ENCODE results near the gene JAKMIP1. TPM values are rescaled to one million over a fixed set of nuclear protein-coding genes. Genes with fewer than 3 reads are reported as not detected.

Gene JAKMIP1
- total and polyA plus RNA-seq, 2 of the 13 experiments (the other 11 are each of a cell fraction or from before 2014, with no cell fraction given): not detected

GRCh38 chr4:6241062-6241845 lies 40.9 kb upstream of the JAKMIP1 start:
- FAIRE-seq (no peak), ATAC-seq (no peak), DNase-seq (ENCODE audit: low spot score) (no peak)
- TF ChIP-seq ZSCAN12 (CRISPR knock-in tag; IDR thresholded peaks at IDR 0.05): no peak
- TF ChIP-seq ZNF747 (CRISPR knock-in tag; IDR thresholded peaks at IDR 0.05; ENCODE audit: borderline replicate concordance): no peak
- no peak for TF ChIP-seq U2AF2 (IDR thresholded peaks at IDR 0.05; ENCODE audit: low read depth, low read length)
- TF ChIP-seq ZNF589 (CRISPR knock-in tag; conservative IDR thresholded peaks at IDR 0.05): no peak
- TF ChIP-seq SOX6 (IDR thresholded peaks at IDR 0.05): no peak
- no peak for TF ChIP-seq SOX6 (CRISPR knock-in tag; IDR thresholded peaks at IDR 0.05)
- TF ChIP-seq ZFP91 (CRISPR knock-in tag; IDR thresholded peaks at IDR 0.05; ENCODE audit: borderline replicate concordance): no peak
- no peak for TF ChIP-seq HOXA9 (CRISPR knock-in tag; IDR thresholded peaks at IDR 0.05; ENCODE audit: borderline replicate concordance)
- TF ChIP-seq CHD2 (IDR thresholded peaks at IDR 0.05; ENCODE audit: low read depth, low read length): no peak
- TF ChIP-seq ATF2 (CRISPR knock-in tag; IDR thresholded peaks at IDR 0.05): no peak
- TF ChIP-seq NFE2L1 (CRISPR knock-in tag; IDR thresholded peaks at IDR 0.05; ENCODE audit: borderline replicate concordance): no peak
- TF ChIP-seq RBM22 (optimal IDR thresholded peaks at IDR 0.05; ENCODE audit: low read length): no peak
- TF ChIP-seq SP5 (CRISPR knock-in tag; IDR thresholded peaks at IDR 0.05; ENCODE audit: borderline replicate concordance, low read depth): no peak
- no peak for TF ChIP-seq HNF4G (IDR thresholded peaks at IDR 0.05; ENCODE audit: borderline replicate concordance, low read depth, low read length)
- no peak for TF ChIP-seq HNF4G (CRISPR knock-in tag; IDR thresholded peaks at IDR 0.05; ENCODE audit: borderline replicate concordance, low read depth)
- no peak for TF ChIP-seq ZNF678 (CRISPR knock-in tag; IDR thresholded peaks at IDR 0.05)
- TF ChIP-seq ZBTB34 (CRISPR knock-in tag; IDR thresholded peaks at IDR 0.05): no peak
- TF ChIP-seq KLF11 (CRISPR knock-in tag; IDR thresholded peaks at IDR 0.05): no peak
- TF ChIP-seq MED1 (CRISPR knock-in tag; IDR thresholded peaks at IDR 0.05): no peak
- no peak for TF ChIP-seq TIGD3 (CRISPR knock-in tag; IDR thresholded peaks at IDR 0.05; ENCODE audit: borderline replicate concordance)
- ChIA-PET CTCF (ENCODE audit: low intra/inter-chr PET ratio, low total read pairs) (no interaction called here), POLR2A (no interaction called here)
- Histone ChIP-seq H3K36me3 (replicated peaks in 1 of 2; ENCODE audit: control insufficient read depth in 1 of 2, insufficient read depth in 2 of 2, low read length in 2 of 2) (no peaks in the 10 kb centered on the region), H4K20me1 (ENCODE audit: insufficient read depth, low read length) (no peaks in the 10 kb centered on the region), H3K27me3 (ENCODE audit: control insufficient read depth in 1 of 2, insufficient read depth in 2 of 2, low read length in 2 of 2) (peaks cover 6 to 35% of the 10 kb centered on the region in 2 experiments; a peak in 2 of 5 replicates), H3K9me3 (ENCODE audit: low read length) (no peaks in the 10 kb centered on the region), H3K79me2 (ENCODE audit: insufficient read depth, low read length) (no peaks in the 10 kb centered on the region), H3K4me2 (ENCODE audit: low read depth, low read length) (no peak overlapping the region), H3K27ac (ENCODE audit: extremely low read length, insufficient read depth, low read length) (no peak overlapping the region), H3K9ac (ENCODE audit: insufficient read depth, low read depth, low read length) (no peak overlapping the region), H3K4me3 (replicated peaks in 1 of 3; ENCODE audit: insufficient read depth in 1 of 3, low read depth in 2 of 3, low read length in 3 of 3) (no peak overlapping the region), H3K4me1 (ENCODE audit: insufficient read depth, low read length) (no peaks in the 10 kb centered on the region), H2AFZ (ENCODE audit: low read length) (no peak overlapping the region)
- no TSS peak for BruUV-seq (replicated peaks)
- 27% methylated on average over 16 of the region's 16 CpGs for WGBS (ENCODE audit: low lambda C conversion rate)
- in situ Hi-C loops (cut with HindIII; ENCODE audit: extremely low pct_ligation_motif_present, low pct_unique_long_range_greater_than_20kb): loop anchor here (25.0 kb wide), 1 partner anchor 321 kb away; no protein-coding TSS in a partner anchor
- intact Hi-C loops (cut with micrococcal nuclease; ENCODE audit: unreplicated experiment): no loop called here
